T-helper 1 cell treated with Interleukin-12 subunit alpha and Interleukin-12 subunit beta and Interleukin-4 antibody, amounts not matched to agents 30 μg/mL and 1 μg/mL, for 36 hours (primary cell): Measurements from ENCODE around the gene BLVRB.

ENCODE experiments used
- H3K27ac Mint-ChIP-seq: one replicate; pipeline ENCODE4 v1.8.0; 2021; ENCODE audit warnings: mild to moderate bottlenecking, mixed read lengths
- H3K27me3 Mint-ChIP-seq: one replicate; pipeline ENCODE4 v1.8.0; 2021; ENCODE audit warnings: low read depth, mixed read lengths
- H3K36me3 Mint-ChIP-seq: one replicate; pipeline ENCODE4 v1.8.0; 2021; ENCODE audit warnings: low read depth, mixed read lengths
- H3K4me1 Mint-ChIP-seq: one replicate; pipeline ENCODE4 v1.8.0; 2021; ENCODE audit warnings: low read depth, mixed read lengths
- H3K4me3 Mint-ChIP-seq: one replicate; pipeline ENCODE4 v1.8.0; 2021; ENCODE audit warnings: mild to moderate bottlenecking, moderate library complexity, mixed read lengths
- H3K9me3 Mint-ChIP-seq: one replicate; pipeline ENCODE4 v1.8.0; 2021; ENCODE audit warnings: mixed read lengths

Gene BLVRB

DNA sequence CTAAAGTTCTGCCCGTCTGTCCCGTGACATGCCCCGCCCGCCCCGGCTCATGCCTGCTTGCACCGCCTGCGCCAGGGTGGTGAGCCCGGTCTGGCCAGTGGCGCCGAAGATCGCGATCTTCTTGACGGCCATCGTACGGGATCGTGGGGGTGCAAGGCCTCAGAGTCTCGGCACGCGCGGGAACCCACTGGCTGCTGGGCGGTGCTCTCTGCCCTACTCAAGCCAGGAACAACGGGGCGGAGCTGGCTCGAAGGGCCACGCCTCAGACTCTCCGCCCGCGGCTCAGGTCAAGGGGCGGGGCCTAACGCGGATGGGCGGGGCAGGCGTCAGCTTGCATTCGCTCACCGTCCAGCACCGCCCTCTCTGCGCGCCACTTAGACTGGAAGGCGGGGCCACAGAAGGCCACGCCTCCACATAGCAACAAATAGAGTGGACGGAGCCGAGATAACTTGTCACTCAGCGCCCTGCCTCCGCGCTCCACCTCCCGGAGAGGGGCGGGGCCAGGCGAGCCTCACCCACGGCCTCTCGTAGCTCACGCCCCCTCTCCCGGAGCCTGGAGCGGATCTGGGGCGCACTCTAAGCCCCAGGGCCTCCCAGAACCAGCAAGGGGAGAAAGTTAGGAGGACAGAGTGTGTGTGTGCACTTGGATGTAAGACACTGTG is at the start of gene BLVRB:
Gene BLVRB (minus strand): TSS at position 189 of the 662 bp plus-strand sequence. CDS start 57 bp downstream, at position 132.
- peak within 1 kb of the TSS; percentile 61 for H3K27ac Mint-ChIP-seq
- peak within 1 kb of the TSS; percentile 80 for H3K4me3 Mint-ChIP-seq
- H3K36me3 Mint-ChIP-seq: peaks cover 6% of the 10 kb centered on the region
- H3K27me3 Mint-ChIP-seq: peaks cover 29% of the 10 kb centered on the region
- H3K4me1 Mint-ChIP-seq: peaks cover 20% of the 10 kb centered on the region
- H3K9me3 Mint-ChIP-seq: no peaks in the 10 kb centered on the region

DNA sequence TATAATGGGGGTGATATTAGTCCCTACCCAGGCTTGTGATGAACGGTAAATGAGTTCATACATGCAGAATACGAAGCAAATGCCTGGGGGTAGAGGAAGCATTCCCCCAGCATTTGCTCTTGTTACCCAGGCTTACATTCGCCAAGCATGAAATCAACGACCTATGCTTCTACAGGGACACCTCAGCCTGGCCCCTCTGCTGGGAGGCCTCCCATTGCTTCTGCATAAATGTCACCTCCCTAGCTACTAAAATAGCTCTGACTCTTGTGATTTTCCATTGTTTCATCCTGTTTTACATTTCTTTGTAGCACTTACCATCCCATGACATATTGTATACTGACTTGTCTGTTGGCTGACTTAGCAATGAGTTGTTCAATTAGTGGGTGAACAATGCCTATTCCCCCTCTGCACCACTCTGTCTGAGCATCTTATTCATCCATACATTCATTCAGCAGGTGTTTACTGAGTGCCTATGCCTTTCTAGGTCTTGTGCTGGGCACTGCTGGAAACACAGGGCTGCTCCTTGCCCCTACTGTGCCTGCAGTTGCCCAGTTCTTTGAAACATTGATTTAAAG is 48.3 kb upstream of the BLVRB start:
- Mint-ChIP-seq H3K27me3 (peaks cover 46% of the 10 kb centered on the region), H3K27ac (no peak overlapping the region), H3K9me3 (no peaks in the 10 kb centered on the region), H3K4me3 (no peak overlapping the region), H3K4me1 (no peaks in the 10 kb centered on the region), H3K36me3 (no peaks in the 10 kb centered on the region)

DNA sequence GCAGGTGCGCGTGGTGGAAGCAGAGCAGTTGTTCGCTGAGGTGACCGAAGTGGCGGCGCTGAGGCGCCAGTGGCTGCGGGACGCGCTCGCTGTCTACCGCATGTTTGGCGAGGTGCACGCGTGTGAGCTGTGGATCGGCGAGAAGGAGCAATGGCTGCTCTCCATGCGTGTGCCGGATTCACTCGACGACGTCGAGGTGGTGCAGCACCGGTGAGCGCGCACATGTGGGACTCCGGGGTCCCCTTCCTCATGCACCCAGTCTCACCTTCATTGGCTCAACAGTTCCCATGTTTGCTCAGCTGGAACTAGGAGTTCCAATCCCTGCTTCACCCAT is 47.8 kb upstream of the BLVRB start:
- peaks cover 51% of the 10 kb centered on the region for H3K27me3 Mint-ChIP-seq
- no peaks in the 10 kb centered on the region for H3K4me1 Mint-ChIP-seq
- no peaks in the 10 kb centered on the region for H3K9me3 Mint-ChIP-seq
- H3K27ac Mint-ChIP-seq: no peak overlapping the region
- H3K4me3 Mint-ChIP-seq: no peak overlapping the region
- no peaks in the 10 kb centered on the region for H3K36me3 Mint-ChIP-seq

DNA sequence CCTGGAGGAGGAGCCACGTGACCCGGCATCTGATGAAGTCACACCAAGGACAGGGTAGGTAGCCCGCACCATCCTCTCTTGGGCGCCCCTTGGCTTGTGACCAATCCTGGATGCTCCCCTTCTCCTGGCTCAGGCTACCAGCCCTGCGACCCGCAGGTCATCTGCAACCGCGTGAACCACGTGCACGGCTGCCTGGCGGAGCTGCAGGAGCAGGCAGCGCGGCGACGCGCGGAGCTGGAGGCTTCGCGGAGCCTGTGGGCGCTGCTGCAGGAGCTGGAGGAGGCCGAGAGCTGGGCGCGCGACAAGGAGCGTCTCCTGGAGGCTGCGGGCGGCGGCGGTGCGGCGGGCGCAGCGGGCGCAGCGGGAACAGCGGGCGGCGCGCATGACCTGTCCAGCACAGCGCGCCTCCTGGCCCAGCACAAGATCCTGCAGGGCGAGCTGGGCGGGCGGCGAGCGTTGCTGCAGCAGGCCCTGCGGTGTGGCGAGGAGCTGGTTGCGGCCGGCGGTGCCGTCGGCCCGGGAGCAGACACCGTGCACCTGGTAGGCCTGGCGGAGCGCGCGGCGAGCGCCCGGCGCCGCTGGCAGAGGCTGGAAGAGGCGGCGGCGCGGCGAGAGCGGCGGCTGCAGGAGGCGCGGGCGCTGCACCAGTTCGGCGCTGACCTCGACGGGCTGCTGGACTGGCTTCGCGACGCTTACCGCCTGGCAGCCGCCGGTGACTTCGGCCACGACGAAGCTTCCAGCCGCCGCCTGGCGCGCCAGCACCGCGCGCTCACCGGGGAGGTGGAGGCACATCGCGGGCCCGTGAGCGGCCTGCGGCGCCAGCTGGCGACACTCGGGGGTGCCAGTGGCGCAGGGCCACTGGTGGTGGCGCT is 47.2 kb upstream of the BLVRB start:
- Mint-ChIP-seq H3K4me1 (no peaks in the 10 kb centered on the region), H3K27ac (no peak overlapping the region)

DNA sequence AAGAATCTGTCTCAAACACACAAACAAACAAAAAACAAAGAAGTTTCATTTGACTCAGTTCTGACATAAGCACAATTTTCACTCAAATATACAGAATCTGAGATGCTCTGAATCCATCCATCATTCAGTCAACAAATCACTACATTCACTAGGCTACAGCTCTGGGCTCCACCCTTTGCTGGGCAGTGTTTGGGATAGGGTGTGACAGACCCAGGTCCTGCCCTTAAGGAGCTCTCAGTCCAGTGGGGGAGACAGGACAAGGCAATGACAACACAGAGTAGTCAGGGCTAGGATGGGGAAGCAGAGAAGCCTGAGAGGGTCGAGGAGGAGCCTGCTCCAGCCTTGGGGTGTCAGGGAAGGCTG is 46.5 kb upstream of the BLVRB start:
- Mint-ChIP-seq H3K36me3 (no peaks in the 10 kb centered on the region), H3K27me3 (peaks cover 47% of the 10 kb centered on the region)

More for the DNA sequence above, 47.2 kb upstream of the BLVRB start:
- Mint-ChIP-seq H3K36me3 (no peaks in the 10 kb centered on the region), H3K27me3 (peaks cover 51% of the 10 kb centered on the region), H3K9me3 (no peaks in the 10 kb centered on the region), H3K4me3 (no peak overlapping the region)

DNA sequence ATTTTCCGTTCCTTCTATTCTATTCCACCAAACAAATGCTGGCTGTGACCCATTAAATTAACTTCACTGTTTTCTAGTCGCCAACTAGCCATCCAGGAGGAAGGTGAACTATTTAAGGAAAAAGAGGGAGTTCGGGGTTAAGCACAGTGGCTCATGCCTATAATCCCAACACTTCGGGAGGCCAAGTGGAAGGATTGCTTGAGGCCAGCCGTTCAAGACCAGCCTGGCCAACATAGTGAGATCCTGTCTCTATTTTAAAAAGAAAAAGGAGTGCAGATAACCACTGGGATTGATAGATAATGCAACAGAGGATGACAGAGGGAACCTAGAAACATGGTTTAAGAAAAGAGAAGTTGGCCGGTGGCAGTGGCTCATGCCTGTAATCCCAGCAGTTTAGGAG is 45.9 kb upstream of the BLVRB start:
- Mint-ChIP-seq H3K27ac (no peak overlapping the region), H3K9me3 (no peaks in the 10 kb centered on the region), H3K4me3 (no peak overlapping the region), H3K27me3 (peaks cover 42% of the 10 kb centered on the region), H3K4me1 (no peaks in the 10 kb centered on the region), H3K36me3 (no peaks in the 10 kb centered on the region)

More for the DNA sequence above, 46.5 kb upstream of the BLVRB start:
- H3K4me3 Mint-ChIP-seq: peak overlapping the region; percentile 21
- H3K27ac Mint-ChIP-seq: no peak overlapping the region
- no peaks in the 10 kb centered on the region for H3K4me1 Mint-ChIP-seq
- no peaks in the 10 kb centered on the region for H3K9me3 Mint-ChIP-seq

DNA sequence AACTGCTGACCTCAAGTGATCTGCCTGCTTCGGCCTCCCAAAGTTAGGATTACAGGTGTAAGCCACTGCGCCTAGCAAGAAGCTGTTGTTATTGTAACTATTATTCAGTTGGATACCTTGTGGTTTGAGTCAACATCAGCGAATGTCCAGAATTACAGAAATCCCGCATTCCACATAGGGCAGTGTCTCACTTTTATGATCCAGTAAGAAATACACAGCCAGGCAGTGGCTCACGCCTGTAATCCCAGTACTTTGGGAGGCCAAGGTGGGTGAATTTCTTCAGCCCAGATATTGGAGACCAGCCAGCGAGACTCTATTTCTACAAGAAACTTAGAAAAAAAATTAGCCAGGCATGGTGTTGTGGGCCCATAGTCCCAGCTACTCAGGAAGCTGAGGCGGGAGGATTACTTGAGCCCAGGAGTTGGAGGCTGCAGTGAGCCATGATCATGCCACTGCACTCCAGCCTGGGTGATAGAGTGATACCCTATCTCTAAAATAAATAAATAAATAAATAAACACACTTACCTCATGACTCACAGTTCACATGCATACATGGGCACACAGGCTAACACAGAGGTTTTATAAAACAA is 45.1 kb upstream of the BLVRB start:
- no peaks in the 10 kb centered on the region for H3K4me1 Mint-ChIP-seq
- H3K27me3 Mint-ChIP-seq: peaks cover 45% of the 10 kb centered on the region
- H3K27ac Mint-ChIP-seq: no peak overlapping the region
- no peaks in the 10 kb centered on the region for H3K36me3 Mint-ChIP-seq
- H3K4me3 Mint-ChIP-seq: no peak overlapping the region
- H3K9me3 Mint-ChIP-seq: no peaks in the 10 kb centered on the region

DNA sequence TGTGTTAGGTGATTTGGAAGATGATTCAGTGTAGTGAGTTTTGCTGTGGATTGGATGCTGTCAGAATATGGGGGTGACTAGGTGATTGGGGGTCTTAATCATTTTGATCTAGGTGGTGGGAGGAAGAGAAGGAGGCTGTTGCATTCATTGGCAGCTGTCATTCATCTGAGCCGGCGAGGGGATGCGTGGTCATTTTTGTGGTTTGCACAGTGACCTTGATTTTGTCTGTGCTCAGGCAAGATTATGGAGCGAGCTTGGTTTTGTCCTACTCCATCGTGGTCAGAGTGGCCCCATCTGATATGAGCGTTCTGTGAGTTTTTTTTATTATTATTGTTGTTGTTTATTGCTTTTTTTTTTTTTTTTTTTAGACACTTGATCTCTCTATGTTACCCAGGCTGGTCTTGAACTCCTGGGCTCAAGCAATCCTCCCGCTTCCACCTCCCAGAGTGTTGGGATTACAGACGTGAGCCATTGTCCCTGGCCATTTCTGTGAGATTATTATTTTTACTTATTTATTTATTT is 43.3 kb upstream of the BLVRB start:
- Mint-ChIP-seq H3K36me3 (no peaks in the 10 kb centered on the region), H3K9me3 (no peaks in the 10 kb centered on the region), H3K4me1 (peaks cover 3% of the 10 kb centered on the region), H3K27ac (no peak overlapping the region), H3K4me3 (no peak overlapping the region), H3K27me3 (peaks cover 42% of the 10 kb centered on the region)

DNA sequence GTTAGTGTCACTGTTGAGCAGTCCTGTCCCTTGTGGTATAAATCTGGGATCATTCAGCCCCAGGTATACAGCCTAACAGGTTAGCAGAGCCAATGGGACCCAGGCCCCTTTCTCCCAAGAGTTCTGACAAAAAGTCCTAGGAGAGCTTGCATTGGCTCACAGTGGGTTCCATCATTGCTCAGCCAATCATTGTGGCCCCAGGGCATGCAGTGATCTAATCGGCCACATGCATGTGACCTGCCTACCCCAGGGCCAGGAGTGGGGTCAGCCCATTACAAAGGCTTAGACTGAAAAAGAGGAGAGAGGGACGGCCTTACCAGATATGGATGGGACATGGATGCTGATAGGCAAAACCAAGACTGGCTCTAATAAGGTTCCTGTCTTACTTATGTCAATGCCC is 42.3 kb upstream of the BLVRB start:
- Mint-ChIP-seq H3K4me3 (no peak overlapping the region), H3K27me3 (peaks cover 36% of the 10 kb centered on the region)

DNA sequence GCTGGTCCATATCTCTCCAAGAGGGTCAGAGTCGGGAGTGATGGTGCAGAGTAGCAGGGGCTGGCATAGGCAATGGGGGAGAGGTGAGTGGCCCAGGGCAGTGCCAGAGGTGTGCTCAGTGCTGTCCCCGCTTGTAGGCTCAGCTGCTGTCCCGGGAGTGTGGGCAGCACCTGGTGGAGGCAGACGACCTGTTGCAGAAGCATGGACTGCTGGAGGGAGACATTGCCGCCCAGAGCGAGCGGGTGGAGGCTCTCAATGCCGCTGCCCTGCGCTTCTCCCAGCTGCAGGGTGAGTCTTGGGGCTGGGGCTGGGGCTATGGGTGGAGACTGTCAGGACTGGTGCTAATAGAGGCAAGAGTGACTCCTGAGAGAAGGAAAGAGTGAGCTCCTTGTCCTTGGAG is 40.6 kb upstream of the BLVRB start:
- Mint-ChIP-seq H3K4me1 (peaks cover 3% of the 10 kb centered on the region), H3K9me3 (no peaks in the 10 kb centered on the region), H3K4me3 (no peak overlapping the region), H3K27me3 (peaks cover 23% of the 10 kb centered on the region), H3K27ac (no peak overlapping the region), H3K36me3 (no peaks in the 10 kb centered on the region)

More for the DNA sequence above, 42.3 kb upstream of the BLVRB start:
- H3K27ac Mint-ChIP-seq: no peak overlapping the region
- H3K36me3 Mint-ChIP-seq: no peaks in the 10 kb centered on the region
- H3K4me1 Mint-ChIP-seq: peaks cover 3% of the 10 kb centered on the region
- H3K9me3 Mint-ChIP-seq: no peaks in the 10 kb centered on the region

DNA sequence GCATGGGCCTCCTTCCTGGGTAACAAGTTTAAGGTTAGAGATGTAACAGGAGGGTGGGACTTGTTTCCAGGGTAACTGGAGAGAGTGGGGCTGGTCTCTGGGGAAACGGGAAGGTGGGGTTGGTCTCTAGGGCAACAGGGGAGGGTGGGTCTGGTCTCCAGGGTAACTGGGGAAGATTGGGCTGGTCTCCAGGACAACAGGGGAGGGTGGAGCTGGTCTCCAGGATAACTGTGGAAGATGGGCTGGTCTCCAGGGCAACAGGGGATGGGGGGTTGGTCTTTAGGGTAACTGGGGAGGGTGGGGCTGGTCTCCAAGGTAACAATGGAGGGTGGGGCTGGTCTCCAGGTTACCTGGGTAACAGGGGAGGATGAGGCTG is 37.8 kb upstream of the BLVRB start:
- H3K9me3 Mint-ChIP-seq: no peaks in the 10 kb centered on the region
- no peaks in the 10 kb centered on the region for H3K36me3 Mint-ChIP-seq
- H3K4me3 Mint-ChIP-seq: no peak overlapping the region
- H3K4me1 Mint-ChIP-seq: peaks cover 3% of the 10 kb centered on the region
- H3K27me3 Mint-ChIP-seq: peaks cover 13% of the 10 kb centered on the region
- H3K27ac Mint-ChIP-seq: no peak overlapping the region

DNA sequence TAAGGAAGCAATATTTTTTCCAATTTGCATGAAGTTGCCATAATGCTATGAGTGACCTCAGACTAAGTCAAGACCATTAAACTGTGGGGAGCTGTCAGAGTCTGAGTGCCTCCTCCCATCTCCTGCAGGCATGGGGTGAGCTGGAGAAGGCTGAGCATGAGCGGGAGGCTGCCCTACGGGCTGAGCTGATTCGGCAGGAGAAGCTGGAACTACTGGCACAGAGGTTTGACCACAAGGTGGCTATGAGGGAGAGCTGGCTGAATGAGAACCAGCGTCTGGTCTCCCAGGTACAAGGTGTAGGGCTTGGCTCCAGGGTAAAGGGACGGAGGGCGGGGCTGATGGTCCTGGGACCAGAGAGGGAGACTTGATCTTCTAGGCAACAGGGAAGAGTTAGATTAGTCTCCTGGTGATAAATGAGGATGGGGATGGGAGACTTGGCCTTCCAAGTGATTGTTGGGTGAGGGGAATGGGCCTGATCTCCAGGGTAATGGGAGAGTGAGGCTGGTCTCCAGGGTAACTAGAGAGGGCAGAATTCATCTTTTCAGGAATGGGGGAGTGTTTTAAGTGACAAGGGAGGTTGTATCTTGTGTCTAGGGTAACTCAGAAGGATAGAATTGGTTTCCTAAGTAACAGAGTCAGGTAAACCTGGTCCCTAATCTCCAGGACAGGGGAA is 37.2 kb upstream of the BLVRB start:
- H3K36me3 Mint-ChIP-seq: no peaks in the 10 kb centered on the region
- no peak overlapping the region for H3K4me3 Mint-ChIP-seq
- H3K4me1 Mint-ChIP-seq: peaks cover 3% of the 10 kb centered on the region
- no peak overlapping the region for H3K27ac Mint-ChIP-seq
- H3K9me3 Mint-ChIP-seq: no peaks in the 10 kb centered on the region
- peaks cover 13% of the 10 kb centered on the region for H3K27me3 Mint-ChIP-seq

DNA sequence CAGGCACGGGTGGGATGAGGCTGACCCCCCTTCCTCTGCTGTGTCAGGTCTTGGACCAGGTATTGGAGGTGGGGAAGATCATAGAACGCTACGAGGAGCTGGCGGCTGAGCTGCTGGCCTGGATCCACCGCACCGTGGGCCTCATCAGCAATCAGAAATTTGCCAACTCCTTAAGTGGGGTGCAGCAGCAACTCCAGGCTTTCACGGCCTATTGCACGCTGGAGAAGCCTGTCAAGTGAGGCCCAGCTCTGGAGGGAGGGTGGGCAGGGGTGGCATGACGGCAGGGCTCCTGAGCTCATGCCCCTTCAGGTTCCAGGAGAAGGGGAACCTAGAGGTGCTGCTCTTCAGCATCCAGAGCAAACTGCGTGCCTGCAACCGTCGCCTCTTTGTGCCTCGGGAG is 36.5 kb upstream of the BLVRB start:
- no peaks in the 10 kb centered on the region for H3K9me3 Mint-ChIP-seq
- H3K27ac Mint-ChIP-seq: no peak overlapping the region
- peaks cover 3% of the 10 kb centered on the region for H3K4me1 Mint-ChIP-seq
- peaks cover 13% of the 10 kb centered on the region for H3K27me3 Mint-ChIP-seq
- H3K36me3 Mint-ChIP-seq: no peaks in the 10 kb centered on the region
- H3K4me3 Mint-ChIP-seq: no peak overlapping the region

DNA sequence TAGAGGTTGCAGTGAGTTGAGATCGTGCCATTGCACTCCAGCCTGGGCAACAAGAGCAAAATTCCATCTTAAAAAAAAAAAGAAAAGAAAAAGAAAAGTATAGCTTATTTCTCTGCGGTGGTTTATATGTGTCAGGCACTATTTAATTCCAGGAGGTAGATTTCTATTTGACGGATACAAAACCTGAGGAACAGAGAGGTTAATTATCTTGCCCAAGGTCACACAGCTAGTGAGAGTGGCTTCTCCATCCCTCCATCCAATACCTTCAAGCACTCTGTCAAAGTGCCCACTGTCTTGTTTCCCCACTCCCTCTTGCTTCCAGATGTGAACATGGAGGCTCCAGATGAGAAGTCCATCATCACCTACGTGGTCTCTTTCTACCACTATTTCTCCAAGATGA is 36.1 kb upstream of the BLVRB start:
- no peak overlapping the region for H3K4me3 Mint-ChIP-seq
- H3K9me3 Mint-ChIP-seq: no peaks in the 10 kb centered on the region
- peaks cover 3% of the 10 kb centered on the region for H3K4me1 Mint-ChIP-seq
- H3K27ac Mint-ChIP-seq: no peak overlapping the region
- H3K27me3 Mint-ChIP-seq: peaks cover 13% of the 10 kb centered on the region
- H3K36me3 Mint-ChIP-seq: no peaks in the 10 kb centered on the region
